HCT116 (cell line): ENCODE results near the gene PRMT2. TPM values are rescaled to one million over a fixed set of nuclear protein-coding genes. Genes with fewer than 3 reads are reported as not detected.

ENCODE experiments used
- ATAC-seq: fragments of 200-7000 bp; cut with Tn5 transposase; 2 replicates; pipeline ENCODE4 v1.9.1; 2020; ENCODE audit warnings: mild to moderate bottlenecking, moderate library complexity
- BruUV-seq: library from RNA; stranded (reverse); fragments of 400-500 nt; replicated peaks from 2 replicates; lab custom pipeline; 2021; lab: Mats Ljungman, UMichigan
- CTCF ChIA-PET: fragments of 300-600 bp; sonication (Branson Sonifier 250); formaldehyde crosslinking; loops from one replicate; lab custom pipeline; 2021; ENCODE audit warnings: antibody characterized with exemption; lab: Charles Lee
- POLR2A ChIA-PET: fragments of 300-600, 350-600 bp; sonication (Branson Sonifier 250); formaldehyde crosslinking; loops from one replicate; lab custom pipeline; 2021; ENCODE audit warnings: antibody characterized with exemption; lab: Charles Lee
- RAD21 ChIA-PET, 2 experiments: fragments of 300-600 bp; sonication (Branson Sonifier 250); formaldehyde crosslinking; loops; one replicate each; lab custom pipeline; 2023; ENCODE audit warnings: low total read pairs in 2 of 2; ENCODE audit not compliant: uncharacterized antibody in 2 of 2, unreplicated experiment in 2 of 2, low non-redundant PET in 1 of 2; lab: Charles Lee
- DNase-seq: peaks from one replicate; pipeline ENCODE4 v3.0.0-alpha.2; 2010; ENCODE audit warnings: low read depth, low spot score
- H2AFZ ChIP-seq: fragments of 200-600 bp; shearing (Covaris generic), sonication (generic); 2 replicates; pipeline ENCODE4 v1.6.1; 2017; ENCODE audit warnings: low read depth, mixed run types, mixed read lengths, antibody characterized with exemption, low read length; ENCODE audit not compliant: poor library complexity, severe bottlenecking
- H3K27ac ChIP-seq: 2 replicates; pipeline ENCODE4 v1.5.1; 2012; ENCODE audit warnings: low read depth, low read length
- H3K27me3 ChIP-seq: fragments of 200-600 bp; sonication (generic); 2 replicates; pipeline ENCODE4 v1.6.1; 2016; ENCODE audit warnings: mixed run types, low read length, mixed read lengths; ENCODE audit not compliant: insufficient read depth
- H3K36me3 ChIP-seq, 2 experiments: fragments of 200-500 bp in 1 of 2; fragments of 200-600 bp in 1 of 2; sonication (Bioruptor generic) in 1 of 2; sonication (generic) in 1 of 2; 2 replicates each; pipeline versions ENCODE4 v1.5.1 to v1.6.1; 2014 to 2016; ENCODE audit warnings: low read length in 2 of 2, inconsistent platforms in 1 of 2, mixed read lengths in 1 of 2, mixed run types in 1 of 2; ENCODE audit not compliant: insufficient read depth in 2 of 2, control insufficient read depth in 1 of 2
- H3K4me1 ChIP-seq, 2 experiments: fragments of 200-600 bp in 1 of 2; sonication (generic) in 1 of 2; 2 replicates each; pipeline versions ENCODE4 v1.5.1 to v1.6.1; 2012 to 2017; ENCODE audit warnings: low read length in 2 of 2, inconsistent platforms in 1 of 2, mild to moderate bottlenecking in 1 of 2, mixed read lengths in 1 of 2, mixed run types in 1 of 2, moderate library complexity in 1 of 2; ENCODE audit not compliant: insufficient read depth in 2 of 2, control insufficient read depth in 1 of 2
- H3K4me2 ChIP-seq: fragments of 200-600 bp; sonication (generic); 2 replicates; pipeline ENCODE4 v1.6.1; 2017; ENCODE audit warnings: mixed run types, low read length, mixed read lengths
- H3K4me3 ChIP-seq, 2 experiments: fragments of 200-600 bp in 1 of 2; sonication (generic) in 1 of 2; replicated peaks in 1 of 2; 2 replicates each; pipeline ENCODE4 v1.5.1; 2011 to 2016; ENCODE audit warnings: low read length in 2 of 2, control low read depth in 1 of 2, low read depth in 1 of 2, mild to moderate bottlenecking in 1 of 2, mixed read lengths in 1 of 2, mixed run types in 1 of 2
- H3K79me2 ChIP-seq: fragments of 200-600 bp; sonication (generic); 2 replicates; pipeline ENCODE4 v1.6.1; 2017; ENCODE audit warnings: mild to moderate bottlenecking, mixed run types, low read length, moderate library complexity, mixed read lengths; ENCODE audit not compliant: insufficient read depth
- H3K9ac ChIP-seq: fragments of 200-600 bp; sonication (generic); 2 replicates; pipeline ENCODE4 v1.6.1; 2016; ENCODE audit warnings: low read length, mixed read lengths
- H3K9me2 ChIP-seq: fragments of 200-600 bp; sonication (generic), shearing (Covaris generic); 2 replicates; pipeline ENCODE4 v1.6.1; 2017; ENCODE audit warnings: mixed run types, mild to moderate bottlenecking, moderate library complexity; ENCODE audit not compliant: insufficient read depth
- H3K9me3 ChIP-seq, 2 experiments: fragments of 200-500 bp in 1 of 2; fragments of 200-600 bp in 1 of 2; sonication (Bioruptor generic) in 1 of 2; sonication (generic) in 1 of 2; 2 replicates each; pipeline ENCODE4 v1.6.1; 2014 to 2017; ENCODE audit warnings: low read length in 2 of 2, mixed read lengths in 2 of 2, inconsistent platforms in 1 of 2, low read depth in 1 of 2, mild to moderate bottlenecking in 1 of 2, mixed run types in 1 of 2, moderate library complexity in 1 of 2; ENCODE audit not compliant: control insufficient read depth in 1 of 2, insufficient read depth in 1 of 2
- H4K20me1 ChIP-seq: fragments of 200-600 bp; sonication (generic), shearing (Covaris generic); 2 replicates; pipeline ENCODE4 v1.6.1; 2017; ENCODE audit warnings: mixed run types, mild to moderate bottlenecking, moderate library complexity; ENCODE audit not compliant: insufficient read depth
- CEBPB ChIP-seq: IDR thresholded peaks from 2 replicates; pipeline ENCODE4 v1.6.1; 2012; ENCODE audit warnings: low read depth
- EZH2 ChIP-seq: fragments of 200-600 bp; sonication (generic); IDR thresholded peaks from 2 replicates; pipeline ENCODE4 v1.6.1; 2017; ENCODE audit warnings: antibody characterized with exemption, mixed run types
- FOSL1 ChIP-seq: IDR thresholded peaks from 2 replicates; pipeline ENCODE4 v1.6.1; 2012; ENCODE audit warnings: low read depth
- POLR2AphosphoS5 ChIP-seq: IDR thresholded peaks from 2 replicates; pipeline ENCODE4 v1.6.1; 2011; ENCODE audit warnings: mild to moderate bottlenecking, low read depth, low read length, moderate library complexity
- RAD21 ChIP-seq: IDR thresholded peaks from 2 replicates; pipeline ENCODE4 v1.6.1; 2012; ENCODE audit warnings: low read depth, mild to moderate bottlenecking
- SP1 ChIP-seq: IDR thresholded peaks from 2 replicates; pipeline ENCODE4 v1.6.1; 2012; ENCODE audit warnings: low read depth
- TCF7L2 ChIP-seq: IDR thresholded peaks from 2 replicates; pipeline ENCODE4 v1.7.0; 2011; ENCODE audit warnings: borderline replicate concordance, inconsistent platforms; ENCODE audit not compliant: insufficient read depth, insufficient read length; ENCODE audit errors: extremely low read depth
- YY1 ChIP-seq: IDR thresholded peaks from 2 replicates; pipeline ENCODE4 v1.6.1; 2011; ENCODE audit warnings: low read length, low read depth, moderate library complexity, mild to moderate bottlenecking; ENCODE audit not compliant: insufficient replicate concordance; ENCODE audit errors: extremely low read depth
- ZFX ChIP-seq: fragments of 450-650 bp; IDR thresholded peaks from 2 replicates; pipeline ENCODE4 v1.6.1; 2017
- ZNF274 ChIP-seq: fragments of 200-500 bp; sonication (Bioruptor generic); IDR thresholded peaks from 2 replicates; pipeline ENCODE4 v1.6.1; 2014; ENCODE audit warnings: mild to moderate bottlenecking, low read depth, low read length, inconsistent platforms
- intact Hi-C: fragments of 100-400 bp; cut with micrococcal nuclease; formaldehyde crosslinking; loops from 2 replicates; pipeline ENCODE4 v1.10.0; 2022
- total RNA-seq: library from RNA; stranded (reverse); gene quantifications from one replicate; pipeline ENCODE4 v1.2.1, GENCODE V29; 2021; ENCODE audit not compliant: unreplicated experiment
- TF ChIP-seq, protein P1 (sequence below): IDR thresholded peaks from 2 replicates; pipeline ENCODE4 v1.6.1; 2011; ENCODE audit warnings: mild to moderate bottlenecking, low read length, moderate library complexity; ENCODE audit not compliant: insufficient replicate concordance; ENCODE audit errors: extremely low read depth
- TF ChIP-seq, protein P2 (sequence below): IDR thresholded peaks from 2 replicates; pipeline ENCODE4 v1.6.1; 2012
- TF ChIP-seq, protein P3 (sequence below), 3 experiments: fragments of 200-600 bp in 1 of 3; sonication (generic) in 1 of 3; IDR thresholded peaks in 2 of 3; conservative IDR thresholded peaks in 1 of 3; 2 replicates each; pipeline ENCODE4 v1.5.1; 2012 to 2017; ENCODE audit warnings: low read depth in 2 of 3, low read length in 2 of 3, antibody characterized with exemption in 1 of 3, borderline replicate concordance in 1 of 3, control low read depth in 1 of 3, mild to moderate bottlenecking in 1 of 3, mixed read lengths in 1 of 3, mixed run types in 1 of 3, moderate library complexity in 1 of 3; ENCODE audit not compliant: insufficient read depth in 1 of 3

PRMT2 gene
- total RNA-seq, 1 experiment from 2014 or later, result 59.1 TPM

DNA sequence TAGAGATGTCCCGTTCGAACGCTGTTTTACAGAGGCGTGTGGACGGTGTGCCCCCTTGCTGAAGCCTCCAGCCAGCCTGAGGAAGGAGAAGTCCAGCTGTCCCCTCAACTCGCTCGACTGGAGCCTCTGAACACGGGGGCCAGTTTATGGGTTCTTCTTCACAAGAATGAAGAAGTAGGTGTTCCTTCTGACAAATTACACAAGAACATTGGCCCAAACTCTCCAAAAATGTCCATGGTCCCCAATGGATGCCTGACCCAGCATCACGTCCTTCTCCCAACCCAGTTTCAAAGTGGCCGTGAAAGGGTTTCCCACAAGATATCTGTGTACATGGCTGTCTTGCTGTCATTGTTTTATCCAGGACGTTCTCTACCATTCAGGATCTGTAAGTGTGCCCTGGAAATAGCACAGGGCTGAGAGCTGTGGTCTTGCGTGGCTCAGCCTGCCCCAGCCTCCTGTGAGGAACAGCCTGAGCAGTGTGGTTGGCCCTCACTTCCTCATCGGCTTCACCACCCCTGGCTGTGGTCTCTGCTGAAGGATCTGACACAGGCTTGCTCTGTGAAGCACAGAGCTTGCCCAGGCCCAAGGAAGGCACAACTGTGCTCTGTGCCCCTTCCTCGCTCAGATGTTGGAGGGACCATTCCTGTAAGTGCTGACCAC lies 29.6 kb upstream of the PRMT2 start:
- Histone ChIP-seq H3K4me2 (no peak overlapping the region), H3K79me2 (no peaks in the 10 kb centered on the region), H2AFZ (no peak overlapping the region), H3K4me1 (no peaks in the 10 kb centered on the region), H4K20me1 (no peaks in the 10 kb centered on the region), H3K9me2 (no peaks in the 10 kb centered on the region), H3K9me3 (no peaks in the 10 kb centered on the region), H3K9ac (no peak overlapping the region), H3K27ac (no peak overlapping the region), H3K4me3 (no peak overlapping the region), H3K36me3 (no peaks in the 10 kb centered on the region), H3K27me3 (0 out of 2 replicates have a peak, but pooled peaks cover 6% of the 10 kb centered on the region)
- ChIA-PET RAD21 (no interaction called here), POLR2A (no interaction called here), CTCF (no interaction called here)
- no peak for DNase-seq
- intact Hi-C loops, result no loop called here
- no TSS peak for BruUV-seq
- no peak for ATAC-seq
- TF ChIP-seq EZH2 (no peak), YY1 (no peak), CEBPB (no peak), ZFX (no peak)
- TF ChIP-seq, protein P1, sequence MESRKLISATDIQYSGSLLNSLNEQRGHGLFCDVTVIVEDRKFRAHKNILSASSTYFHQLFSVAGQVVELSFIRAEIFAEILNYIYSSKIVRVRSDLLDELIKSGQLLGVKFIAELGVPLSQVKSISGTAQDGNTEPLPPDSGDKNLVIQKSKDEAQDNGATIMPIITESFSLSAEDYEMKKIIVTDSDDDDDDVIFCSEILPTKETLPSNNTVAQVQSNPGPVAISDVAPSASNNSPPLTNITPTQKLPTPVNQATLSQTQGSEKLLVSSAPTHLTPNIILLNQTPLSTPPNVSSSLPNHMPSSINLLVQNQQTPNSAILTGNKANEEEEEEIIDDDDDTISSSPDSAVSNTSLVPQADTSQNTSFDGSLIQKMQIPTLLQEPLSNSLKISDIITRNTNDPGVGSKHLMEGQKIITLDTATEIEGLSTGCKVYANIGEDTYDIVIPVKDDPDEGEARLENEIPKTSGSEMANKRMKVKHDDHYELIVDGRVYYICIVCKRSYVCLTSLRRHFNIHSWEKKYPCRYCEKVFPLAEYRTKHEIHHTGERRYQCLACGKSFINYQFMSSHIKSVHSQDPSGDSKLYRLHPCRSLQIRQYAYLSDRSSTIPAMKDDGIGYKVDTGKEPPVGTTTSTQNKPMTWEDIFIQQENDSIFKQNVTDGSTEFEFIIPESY, result no peak
- TF ChIP-seq, protein P2, sequence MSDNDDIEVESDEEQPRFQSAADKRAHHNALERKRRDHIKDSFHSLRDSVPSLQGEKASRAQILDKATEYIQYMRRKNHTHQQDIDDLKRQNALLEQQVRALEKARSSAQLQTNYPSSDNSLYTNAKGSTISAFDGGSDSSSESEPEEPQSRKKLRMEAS, result no peak

DNA sequence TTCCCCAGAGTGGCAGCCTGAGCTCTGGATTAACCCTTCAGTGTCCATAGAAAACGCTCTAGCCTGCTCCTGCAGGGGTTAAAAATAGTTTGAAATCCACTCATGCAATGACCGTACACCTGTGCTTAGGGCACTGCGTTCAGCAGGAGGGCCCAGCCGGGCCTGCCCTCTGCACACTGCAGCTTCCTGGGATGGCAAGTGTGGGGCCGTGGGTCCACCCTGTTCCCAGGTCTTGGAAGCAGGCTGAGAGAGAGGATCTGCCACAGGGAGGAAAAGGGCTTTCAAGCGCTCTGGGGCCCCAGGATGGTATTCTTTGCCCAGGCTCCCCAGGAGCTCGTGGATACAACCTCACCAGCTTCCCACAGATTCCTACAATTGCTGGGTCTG lies 29.1 kb upstream of the PRMT2 start:
- BruUV-seq, result no TSS peak
- ATAC-seq (no peak), DNase-seq (no peak)
- no peak overlapping the region for H3K4me2 ChIP-seq
- H4K20me1 ChIP-seq, result no peaks in the 10 kb centered on the region
- no peaks in the 10 kb centered on the region for H3K9me2 ChIP-seq
- H3K27me3 ChIP-seq, result 0 out of 2 replicates have a peak, but pooled peaks cover 6% of the 10 kb centered on the region
- TF ChIP-seq FOSL1, result no peak
- no peak for TF ChIP-seq SP1
- TF ChIP-seq ZNF274, result no peak
- TF ChIP-seq RAD21, result no peak
- TF ChIP-seq, protein P3, sequence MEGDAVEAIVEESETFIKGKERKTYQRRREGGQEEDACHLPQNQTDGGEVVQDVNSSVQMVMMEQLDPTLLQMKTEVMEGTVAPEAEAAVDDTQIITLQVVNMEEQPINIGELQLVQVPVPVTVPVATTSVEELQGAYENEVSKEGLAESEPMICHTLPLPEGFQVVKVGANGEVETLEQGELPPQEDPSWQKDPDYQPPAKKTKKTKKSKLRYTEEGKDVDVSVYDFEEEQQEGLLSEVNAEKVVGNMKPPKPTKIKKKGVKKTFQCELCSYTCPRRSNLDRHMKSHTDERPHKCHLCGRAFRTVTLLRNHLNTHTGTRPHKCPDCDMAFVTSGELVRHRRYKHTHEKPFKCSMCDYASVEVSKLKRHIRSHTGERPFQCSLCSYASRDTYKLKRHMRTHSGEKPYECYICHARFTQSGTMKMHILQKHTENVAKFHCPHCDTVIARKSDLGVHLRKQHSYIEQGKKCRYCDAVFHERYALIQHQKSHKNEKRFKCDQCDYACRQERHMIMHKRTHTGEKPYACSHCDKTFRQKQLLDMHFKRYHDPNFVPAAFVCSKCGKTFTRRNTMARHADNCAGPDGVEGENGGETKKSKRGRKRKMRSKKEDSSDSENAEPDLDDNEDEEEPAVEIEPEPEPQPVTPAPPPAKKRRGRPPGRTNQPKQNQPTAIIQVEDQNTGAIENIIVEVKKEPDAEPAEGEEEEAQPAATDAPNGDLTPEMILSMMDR (IDR thresholded peaks at IDR 0.05 in 2 of 3, conservative IDR thresholded peaks at IDR 0.05 in 1 of 3; ENCODE audit: borderline replicate concordance in 1 of 3, insufficient read depth in 1 of 3, low read depth in 2 of 3, low read length in 2 of 3), result no peak
- no peak for TF ChIP-seq POLR2AphosphoS5
- no peak for TF ChIP-seq CEBPB
- TF ChIP-seq TCF7L2, result no peak
- RAD21 ChIA-PET, result no interaction called here
- intact Hi-C loops, result no loop called here
- H3K4me3 ChIP-seq, result no peak overlapping the region
- CTCF ChIA-PET, result no interaction called here
- H3K79me2 ChIP-seq, result no peaks in the 10 kb centered on the region
- no peaks in the 10 kb centered on the region for H3K36me3 ChIP-seq
- no peaks in the 10 kb centered on the region for H3K9me3 ChIP-seq
- no peak overlapping the region for H3K27ac ChIP-seq
- no peak overlapping the region for H3K9ac ChIP-seq
- POLR2A ChIA-PET, result no interaction called here
- no peaks in the 10 kb centered on the region for H3K4me1 ChIP-seq
- H2AFZ ChIP-seq, result no peak overlapping the region
